ENCODE measurements around the gene GPR33.

GPR33 gene

DNA sequence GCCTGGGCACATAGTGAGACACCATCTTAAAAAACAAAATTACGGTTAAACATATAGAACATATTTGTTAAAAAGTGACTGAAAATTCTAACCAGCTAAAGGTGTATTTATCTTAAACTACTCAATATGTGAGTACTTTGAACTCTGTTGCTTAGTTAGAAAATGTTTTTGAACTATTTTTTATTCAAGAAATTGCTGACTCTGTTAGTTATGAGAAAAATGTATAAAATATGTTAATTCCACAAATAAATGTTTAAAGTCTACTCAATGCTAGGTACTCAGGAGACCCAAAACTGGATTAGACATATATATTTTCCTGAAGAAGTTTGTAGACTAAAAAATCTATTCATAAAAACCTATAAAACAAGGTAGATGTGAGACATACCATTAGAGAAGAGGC lies 23.0 kb upstream of the GPR33 start:
- DNase-seq (ENCODE audit: extremely low spot score): no peak
- CTCF ChIA-PET: interaction anchor here (0.7 to 2.7 kb wide), 16 partner anchors 9 to 748 kb away, joined by 3 to 15 read pairs (median 4); partner anchors contain the start of gene DTD2
- POLR2A ChIA-PET: no interaction called here
- TF ChIP-seq, protein P1, sequence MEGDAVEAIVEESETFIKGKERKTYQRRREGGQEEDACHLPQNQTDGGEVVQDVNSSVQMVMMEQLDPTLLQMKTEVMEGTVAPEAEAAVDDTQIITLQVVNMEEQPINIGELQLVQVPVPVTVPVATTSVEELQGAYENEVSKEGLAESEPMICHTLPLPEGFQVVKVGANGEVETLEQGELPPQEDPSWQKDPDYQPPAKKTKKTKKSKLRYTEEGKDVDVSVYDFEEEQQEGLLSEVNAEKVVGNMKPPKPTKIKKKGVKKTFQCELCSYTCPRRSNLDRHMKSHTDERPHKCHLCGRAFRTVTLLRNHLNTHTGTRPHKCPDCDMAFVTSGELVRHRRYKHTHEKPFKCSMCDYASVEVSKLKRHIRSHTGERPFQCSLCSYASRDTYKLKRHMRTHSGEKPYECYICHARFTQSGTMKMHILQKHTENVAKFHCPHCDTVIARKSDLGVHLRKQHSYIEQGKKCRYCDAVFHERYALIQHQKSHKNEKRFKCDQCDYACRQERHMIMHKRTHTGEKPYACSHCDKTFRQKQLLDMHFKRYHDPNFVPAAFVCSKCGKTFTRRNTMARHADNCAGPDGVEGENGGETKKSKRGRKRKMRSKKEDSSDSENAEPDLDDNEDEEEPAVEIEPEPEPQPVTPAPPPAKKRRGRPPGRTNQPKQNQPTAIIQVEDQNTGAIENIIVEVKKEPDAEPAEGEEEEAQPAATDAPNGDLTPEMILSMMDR (IDR thresholded peaks at IDR 0.05; ENCODE audit: control extremely low read depth, extremely low read depth, low read depth, missing control alignments): no peak

DNA sequence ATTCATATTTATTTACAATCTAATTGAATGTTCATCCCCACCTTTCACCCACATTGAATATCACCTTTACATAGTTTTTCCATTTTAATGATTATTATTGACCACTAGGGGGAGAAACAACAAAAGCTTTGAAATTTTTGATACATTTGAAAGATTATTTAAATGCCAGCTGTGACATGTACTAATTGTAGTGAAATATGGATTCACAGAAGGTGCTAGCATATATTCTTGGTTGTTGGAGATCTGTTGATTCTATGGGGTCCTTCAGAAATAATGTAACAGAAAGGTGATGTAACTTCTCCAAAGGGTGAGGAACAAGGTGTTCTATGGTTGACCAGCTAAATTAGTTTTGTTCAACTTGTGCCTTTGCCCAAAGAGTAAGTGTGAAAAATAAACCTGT lies 22.4 kb upstream of the GPR33 start:
- POLR2A ChIA-PET: no interaction called here
- DNase-seq (ENCODE audit: extremely low spot score): peak; percentile 23

DNA sequence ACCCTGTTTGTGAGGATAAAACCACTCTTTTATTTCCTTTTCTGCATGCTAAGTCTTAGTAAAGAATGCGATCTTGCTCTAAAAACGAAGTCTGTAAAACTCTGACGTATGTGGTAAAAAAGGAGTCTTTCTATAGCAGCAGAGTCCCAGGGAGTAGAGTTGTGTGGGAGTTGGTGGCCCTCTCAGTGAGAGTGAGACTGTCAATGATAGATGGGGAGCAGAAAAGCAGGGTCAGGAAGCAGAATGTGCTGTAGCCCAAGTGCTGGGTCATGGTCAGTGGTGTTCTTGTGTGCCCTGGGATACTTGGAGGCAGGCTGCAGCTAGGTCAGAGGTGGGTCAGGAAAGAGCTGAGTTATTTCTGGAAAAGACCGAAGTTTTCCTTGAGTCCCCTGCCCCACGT lies 20.3 kb upstream of the GPR33 start:
- POLR2A ChIA-PET: no interaction called here
- DNase-seq (ENCODE audit: extremely low spot score): no peak
- TF ChIP-seq, protein P1 (IDR thresholded peaks at IDR 0.05; ENCODE audit: control extremely low read depth, extremely low read depth, low read depth, missing control alignments): no peak
- CTCF ChIA-PET: interaction anchor here (1.0 to 1.3 kb wide), 2 partner anchors 17 to 65 kb away, joined by 3 read pairs; no protein-coding TSS in a partner anchor

More for the DNA sequence above, 22.4 kb upstream of the GPR33 start:
- TF ChIP-seq, protein P1 (IDR thresholded peaks at IDR 0.05; ENCODE audit: control extremely low read depth, extremely low read depth, low read depth, missing control alignments): peak; percentile 48
- CTCF ChIA-PET: interaction anchor here (0.7 to 2.7 kb wide), 17 partner anchors 9 to 749 kb away, joined by 3 to 15 read pairs (median 5); partner anchors contain the start of gene DTD2

DNA sequence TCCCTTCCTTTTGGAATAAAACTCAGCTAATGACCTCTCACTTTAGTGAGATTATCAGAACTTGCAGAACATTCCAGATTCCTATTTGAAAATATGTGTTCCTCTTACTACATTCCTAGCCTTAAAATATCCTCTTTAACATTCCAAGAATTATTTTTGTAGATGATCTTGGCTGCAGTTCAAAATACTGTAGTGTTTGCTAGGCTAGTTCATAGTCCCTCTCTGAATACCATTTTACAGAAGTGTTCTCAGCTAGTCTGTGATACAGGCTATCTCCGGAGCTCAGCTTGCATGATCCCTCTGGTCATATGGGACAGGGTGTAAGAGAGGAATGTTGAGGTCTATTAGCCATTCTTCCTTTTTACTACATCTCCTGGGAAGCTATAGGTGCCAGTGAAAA lies 17.6 kb upstream of the GPR33 start:
- TF ChIP-seq, protein P1 (IDR thresholded peaks at IDR 0.05; ENCODE audit: control extremely low read depth, extremely low read depth, low read depth, missing control alignments): no peak
- POLR2A ChIA-PET: no interaction called here
- CTCF ChIA-PET: interaction anchor here (0.7 to 1.7 kb wide), 8 partner anchors 14 to 1055 kb away, joined by 3 to 7 read pairs (median 3); partner anchors contain the start of gene GPR33
- no peak for DNase-seq (ENCODE audit: extremely low spot score)

DNA sequence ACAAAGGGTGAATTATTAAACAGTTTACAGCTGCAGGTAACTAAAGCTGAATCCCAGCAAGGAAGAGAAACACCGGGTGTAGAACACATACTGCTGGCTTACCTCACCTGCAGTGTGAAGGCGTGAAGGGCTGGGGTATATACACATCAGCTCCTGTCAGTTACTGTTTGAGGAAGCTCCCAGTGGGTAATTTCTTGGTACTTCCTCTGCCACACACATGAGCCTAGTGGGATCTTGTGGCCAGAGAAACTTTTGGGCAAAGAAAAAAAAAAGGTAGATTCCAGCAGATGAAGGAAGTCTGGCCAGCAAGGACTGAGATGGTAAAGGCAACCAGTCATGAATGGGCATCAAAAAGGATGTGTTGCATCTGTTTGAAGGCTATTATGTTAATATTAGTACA lies 14.0 kb upstream of the GPR33 start:
- CTCF ChIA-PET: interaction anchor here (1.5 to 1.9 kb wide), 3 partner anchors 9 to 21 kb away, joined by 4 to 6 read pairs (median 4); no protein-coding TSS in a partner anchor
- POLR2A ChIA-PET: no interaction called here
- DNase-seq (ENCODE audit: extremely low spot score): no peak
- TF ChIP-seq, protein P1 (IDR thresholded peaks at IDR 0.05; ENCODE audit: control extremely low read depth, extremely low read depth, low read depth, missing control alignments): no peak

DNA sequence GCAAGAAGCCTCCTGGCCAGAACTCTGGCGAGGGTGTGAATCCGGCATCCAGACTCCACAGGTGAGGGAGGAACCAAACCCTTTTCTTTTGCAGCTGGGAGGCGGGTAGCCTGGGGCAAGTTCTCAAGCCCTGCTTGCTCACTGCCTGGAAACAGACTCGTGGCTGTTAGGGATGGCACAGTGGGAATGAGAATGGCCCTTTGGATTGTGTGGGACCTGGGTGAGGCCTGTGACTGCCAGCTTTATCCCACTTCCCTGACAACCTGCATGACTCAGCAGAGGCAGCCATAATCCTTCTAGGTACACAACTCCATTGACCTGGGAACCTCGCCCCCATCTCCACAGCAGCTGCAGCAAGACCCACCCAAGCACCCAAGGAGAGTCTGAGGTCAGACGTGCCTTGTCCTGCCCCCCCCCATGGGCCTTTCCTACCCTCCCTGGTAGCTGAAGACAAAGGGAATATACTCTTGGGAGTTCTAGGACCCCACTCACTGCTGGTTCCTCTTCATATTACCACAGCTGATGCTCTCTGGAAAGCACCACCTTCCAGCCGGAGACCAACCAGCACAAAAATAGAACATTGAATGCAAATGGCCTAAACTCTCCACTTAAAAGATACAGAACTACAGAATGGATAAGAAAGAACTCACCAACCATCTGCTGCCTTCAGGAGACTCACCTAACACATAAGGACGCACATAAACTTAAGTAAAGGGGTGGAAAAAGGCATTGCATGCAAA lies 5.1 kb upstream of the GPR33 start:
- no peak for DNase-seq (ENCODE audit: extremely low spot score)
- CTCF ChIA-PET: interaction anchor here (1.0 to 1.3 kb wide), 4 partner anchors 10 to 41 kb away, joined by 3 to 4 read pairs (median 4); no protein-coding TSS in a partner anchor
- TF ChIP-seq, protein P1 (IDR thresholded peaks at IDR 0.05; ENCODE audit: control extremely low read depth, extremely low read depth, low read depth, missing control alignments): no peak
- POLR2A ChIA-PET: no interaction called here
